ENCODE measurements around the gene MRPL51. TPM values are rescaled to one million over a fixed set of nuclear protein-coding genes. Genes with fewer than 3 reads are reported as not detected.
"Not testable (repeated sequence)": the region's sequence is repeated elsewhere in the genome, so short reads cannot be mapped to it uniquely, and the experiment has no call there.

The MRPL51 gene
- total RNA-seq, 2 donors from 2014 or later: 262 to 317 TPM

DNA sequence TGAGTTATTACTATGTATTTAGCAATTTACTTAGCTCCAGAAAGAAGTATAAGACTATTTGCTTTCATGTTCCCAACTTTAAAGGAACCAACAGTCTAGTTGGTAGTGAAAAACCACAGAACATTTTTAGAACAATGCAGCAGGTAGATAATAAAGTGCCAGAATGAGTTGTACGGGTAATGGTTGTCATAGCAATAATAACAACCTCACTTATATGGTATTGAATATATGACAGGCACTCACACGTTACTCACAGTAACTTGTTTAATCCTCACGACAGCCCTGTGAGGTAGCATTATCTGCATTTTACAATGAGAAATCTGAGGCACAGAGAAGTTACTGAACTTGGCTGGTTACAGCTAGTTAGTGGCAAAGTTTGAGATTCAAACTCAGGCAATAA is 30.6 kb upstream of the MRPL51 start:
- no peaks in the 10 kb centered on the region for H3K27me3 Mint-ChIP-seq
- peaks cover 100% of the 10 kb centered on the region for H3K36me3 Mint-ChIP-seq (ENCODE audit: low read depth)
- no peaks in the 10 kb centered on the region for H3K4me1 Mint-ChIP-seq
- H3K9me3 Mint-ChIP-seq: no peaks in the 10 kb centered on the region
- ATAC-seq (replicated peaks): no peak
- peak overlapping the region; percentile 51 for H3K27ac Mint-ChIP-seq
- no peak overlapping the region for H3K4me3 Mint-ChIP-seq

DNA sequence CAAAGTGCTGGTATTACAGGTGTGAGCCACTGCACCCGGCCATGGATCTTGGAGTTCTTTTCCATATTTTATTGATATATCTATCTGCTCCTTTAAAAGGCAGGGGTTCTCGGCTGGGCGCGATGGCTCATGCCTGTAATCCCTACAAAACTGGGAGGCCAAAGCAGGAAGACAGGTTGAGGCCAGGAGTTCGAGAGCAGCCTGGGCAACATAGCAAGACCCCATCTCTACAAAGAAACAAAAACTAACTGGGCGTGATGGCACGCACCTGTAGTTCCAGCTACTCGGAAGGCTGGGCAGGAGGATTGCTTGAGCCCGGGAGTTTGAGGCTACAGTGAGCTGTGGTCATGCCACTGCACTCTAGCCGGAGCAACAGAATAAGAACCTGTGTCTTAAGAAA is 29.1 kb upstream of the MRPL51 start:
- peaks cover 100% of the 10 kb centered on the region for H3K36me3 Mint-ChIP-seq (ENCODE audit: low read depth)
- H3K4me1 Mint-ChIP-seq: no peaks in the 10 kb centered on the region
- no peak overlapping the region for H3K27ac Mint-ChIP-seq
- H3K4me3 Mint-ChIP-seq: no peak overlapping the region
- H3K27me3 Mint-ChIP-seq: no peaks in the 10 kb centered on the region
- no peak for ATAC-seq (replicated peaks)
- no peaks in the 10 kb centered on the region for H3K9me3 Mint-ChIP-seq

GRCh38 chr12:6520186-6520585 is 27.1 kb upstream of the MRPL51 start:
- H3K4me3 Mint-ChIP-seq: no peak overlapping the region
- H3K27ac Mint-ChIP-seq: peak overlapping the region; percentile 67
- no peak for ATAC-seq (replicated peaks)
- no peaks in the 10 kb centered on the region for H3K9me3 Mint-ChIP-seq
- peaks cover 100% of the 10 kb centered on the region for H3K36me3 Mint-ChIP-seq (ENCODE audit: low read depth)
- no peaks in the 10 kb centered on the region for H3K4me1 Mint-ChIP-seq
- no peaks in the 10 kb centered on the region for H3K27me3 Mint-ChIP-seq

DNA sequence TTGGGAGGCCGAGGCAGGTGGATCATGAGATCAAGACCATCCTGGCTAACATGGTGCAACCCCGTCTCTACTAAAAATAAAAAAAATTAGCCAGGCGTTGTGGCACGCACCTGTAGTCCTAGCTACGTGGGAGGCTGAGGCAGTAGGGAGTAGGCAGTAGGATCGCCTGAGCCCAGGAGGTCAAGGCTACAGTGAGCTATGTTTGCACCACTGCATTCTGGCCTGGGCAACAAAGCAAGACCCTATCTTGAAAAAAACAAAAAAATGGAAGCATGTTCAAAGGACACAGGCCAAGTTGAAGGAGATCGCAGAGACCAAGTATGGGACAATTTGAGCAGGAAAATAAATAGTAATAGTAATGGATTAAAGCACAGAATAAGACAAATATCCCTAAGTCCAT is 15.0 kb upstream of the MRPL51 start:
- Mint-ChIP-seq H3K27me3 (no peaks in the 10 kb centered on the region), H3K36me3 (ENCODE audit: low read depth) (peaks cover 76% of the 10 kb centered on the region), H3K4me3 (no peak overlapping the region), H3K9me3 (no peaks in the 10 kb centered on the region), H3K4me1 (no peaks in the 10 kb centered on the region), H3K27ac (no peak overlapping the region)
- ATAC-seq (replicated peaks): no peak

- H3K27me3 Mint-ChIP-seq: no peaks in the 10 kb centered on the region
- no peaks in the 10 kb centered on the region for H3K9me3 Mint-ChIP-seq
- H3K4me1 Mint-ChIP-seq: no peaks in the 10 kb centered on the region
- H3K4me3 Mint-ChIP-seq: no peak overlapping the region
- peaks cover 68% of the 10 kb centered on the region for H3K36me3 Mint-ChIP-seq (ENCODE audit: low read depth)
- ATAC-seq (replicated peaks): no peak
- H3K27ac Mint-ChIP-seq: no peak overlapping the region
These were observed 14.3 kb upstream of the MRPL51 start for GRCh38 chr12:6507102-6507998.

GRCh38 chr12:6500466-6500865 is 7.4 kb upstream of the MRPL51 start:
- Mint-ChIP-seq H3K27ac (no peak overlapping the region), H3K4me3 (no peak overlapping the region), H3K36me3 (ENCODE audit: low read depth) (peaks cover 44% of the 10 kb centered on the region), H3K27me3 (no peaks in the 10 kb centered on the region), H3K9me3 (no peaks in the 10 kb centered on the region), H3K4me1 (peaks cover 5% of the 10 kb centered on the region)
- no peak for ATAC-seq (replicated peaks)

GRCh38 chr12:6497291-6497690 is 4.2 kb upstream of the MRPL51 start:
- Mint-ChIP-seq H3K36me3 (ENCODE audit: low read depth) (peaks cover 58% of the 10 kb centered on the region), H3K4me1 (peaks cover 12% of the 10 kb centered on the region)
- H3K4me3 Mint-ChIP-seq; H3K27me3 Mint-ChIP-seq; H3K9me3 Mint-ChIP-seq; H3K27ac Mint-ChIP-seq; ATAC-seq (replicated peaks): not testable (repeated sequence)

DNA sequence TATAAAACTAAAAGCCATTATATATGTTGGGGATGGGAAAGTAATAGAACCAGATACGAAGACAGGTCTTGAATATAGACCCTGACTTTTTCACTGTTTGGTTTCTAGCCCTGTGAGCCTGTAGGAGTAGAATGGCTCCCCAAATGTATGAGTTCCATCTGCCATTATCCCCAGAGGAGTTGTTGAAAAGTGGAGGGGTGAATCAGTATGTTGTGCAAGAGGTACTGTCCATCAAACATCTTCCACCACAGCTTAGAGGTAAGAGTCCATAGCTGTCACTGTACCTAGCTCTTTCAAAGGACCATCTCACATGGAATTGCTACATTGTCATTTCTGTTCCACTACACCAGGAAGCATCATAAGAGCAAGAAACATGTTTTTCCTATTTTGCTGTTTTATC is 1.9 kb upstream of the MRPL51 start:
- ATAC-seq (replicated peaks): no peak
- no peaks in the 10 kb centered on the region for H3K27me3 Mint-ChIP-seq
- H3K36me3 Mint-ChIP-seq (ENCODE audit: low read depth): peaks cover 79% of the 10 kb centered on the region
- H3K4me3 Mint-ChIP-seq: peak overlapping the region; percentile 83
- H3K27ac Mint-ChIP-seq: peak overlapping the region; percentile 96
- peaks cover 12% of the 10 kb centered on the region for H3K4me1 Mint-ChIP-seq
- H3K9me3 Mint-ChIP-seq: no peaks in the 10 kb centered on the region

DNA sequence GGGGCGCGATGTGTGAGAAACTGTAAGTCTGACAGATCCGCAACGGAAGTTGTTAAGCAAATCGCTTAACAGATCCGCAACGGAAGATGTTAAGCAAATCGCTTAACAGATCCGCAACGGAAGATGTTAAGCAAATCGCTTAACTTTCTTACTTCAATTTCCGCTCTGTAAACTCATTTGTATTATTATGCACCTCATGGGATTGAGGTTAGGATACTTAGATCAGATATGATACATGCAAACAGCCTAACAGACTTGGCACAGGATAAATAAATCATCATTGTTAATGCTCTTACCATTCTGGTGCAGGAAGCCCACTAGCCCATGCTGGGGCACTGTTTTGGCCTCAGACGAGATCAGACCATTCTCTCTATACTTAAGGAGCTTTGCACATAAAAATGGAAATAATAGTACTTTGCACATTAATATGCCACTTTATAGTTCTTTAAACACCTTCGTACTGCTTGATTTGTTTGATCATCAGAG is 1.2 kb upstream of the MRPL51 start:
- peak; percentile 48 for ATAC-seq (replicated peaks)
- H3K4me3 Mint-ChIP-seq: peak overlapping the region; percentile 83
- H3K36me3 Mint-ChIP-seq (ENCODE audit: low read depth): peaks cover 79% of the 10 kb centered on the region
- no peaks in the 10 kb centered on the region for H3K9me3 Mint-ChIP-seq
- H3K4me1 Mint-ChIP-seq: peaks cover 12% of the 10 kb centered on the region
- no peaks in the 10 kb centered on the region for H3K27me3 Mint-ChIP-seq
- peak overlapping the region; percentile 96 for H3K27ac Mint-ChIP-seq

DNA sequence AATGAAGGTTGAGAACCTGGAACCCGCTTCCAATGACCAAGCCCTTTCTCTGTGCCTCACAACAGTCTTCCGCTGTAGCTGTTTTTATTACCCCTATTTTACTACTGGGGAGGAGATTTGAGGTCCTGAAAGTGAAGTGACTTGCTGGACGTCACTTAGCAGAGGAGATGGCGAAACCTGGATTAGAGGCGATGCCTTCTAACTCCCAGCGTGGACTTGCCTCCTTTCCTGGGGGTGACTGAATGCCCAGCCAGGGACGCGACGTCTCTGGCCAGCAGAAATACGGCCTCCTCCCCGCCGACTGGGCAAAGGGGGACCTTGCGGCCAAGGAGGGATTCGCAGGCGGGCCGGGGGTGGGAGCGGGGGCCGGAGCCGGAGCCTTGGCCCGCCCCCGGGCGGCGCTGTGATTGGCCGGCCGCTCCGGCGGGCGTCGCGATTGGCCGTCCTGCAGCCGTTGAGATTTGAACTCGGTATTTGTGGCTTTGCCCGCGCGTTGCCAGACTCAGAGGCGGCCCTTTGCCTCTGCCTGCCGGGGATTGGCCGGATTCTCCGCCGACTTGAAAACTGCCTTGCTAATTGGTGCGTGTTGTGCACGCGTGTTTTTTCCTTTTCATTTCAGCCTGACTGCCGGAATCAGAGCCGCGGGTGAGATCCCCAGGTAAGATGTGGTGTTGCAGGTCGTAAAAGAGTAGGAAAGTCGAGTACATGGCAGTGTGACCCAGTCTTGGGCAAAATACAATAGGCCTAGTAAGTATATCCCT is 615 bp upstream of the MRPL51 start, which contains the start of gene NCAPD2:
NCAPD2 (plus strand) TSS at position 606 of the 761 bp plus-strand sequence. CDS start 997 bp downstream, outside the sequence.
- H3K9me3 Mint-ChIP-seq: no peaks in the 10 kb centered on the region
- no peaks in the 10 kb centered on the region for H3K27me3 Mint-ChIP-seq

DNA sequence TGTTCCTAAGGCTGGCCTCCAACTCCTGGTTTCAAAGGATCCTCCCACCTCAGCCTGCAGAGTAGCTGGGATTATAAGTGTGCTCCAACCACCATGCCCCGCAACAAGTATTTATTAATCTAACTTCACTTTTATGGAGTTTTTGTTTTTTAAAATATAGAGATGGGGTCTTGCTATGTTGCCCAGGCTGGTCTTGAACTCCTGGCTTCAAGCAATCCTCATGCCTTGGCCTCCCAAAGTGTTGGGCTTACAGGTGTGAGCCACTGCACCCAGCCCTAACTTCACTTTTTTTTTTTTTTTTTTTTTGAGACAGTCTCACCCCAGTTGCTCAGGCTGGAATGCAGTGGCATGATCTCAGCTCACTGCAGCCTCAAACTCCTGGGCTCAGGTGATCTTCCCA is 2.4 kb downstream of the MRPL51 start:
- H3K4me3 Mint-ChIP-seq; ATAC-seq (replicated peaks); H3K4me1 Mint-ChIP-seq; H3K27ac Mint-ChIP-seq; H3K27me3 Mint-ChIP-seq; H3K9me3 Mint-ChIP-seq: not testable (repeated sequence)
- peaks cover 47% of the 10 kb centered on the region for H3K36me3 Mint-ChIP-seq (ENCODE audit: low read depth)

More for the DNA sequence above, 615 bp upstream of the MRPL51 start, which contains the start of gene NCAPD2:
- Mint-ChIP-seq H3K4me1 (peaks cover 12% of the 10 kb centered on the region), H3K4me3 (peak within 1 kb of the TSS; percentile 83), H3K36me3 (ENCODE audit: low read depth) (peaks cover 77% of the 10 kb centered on the region), H3K27ac (peak within 1 kb of the TSS; percentile 96)
- ATAC-seq (replicated peaks): peak; percentile 90

GRCh38 chr12:6489449-6489848 is 3.6 kb downstream of the MRPL51 start:
- H3K36me3 Mint-ChIP-seq (ENCODE audit: low read depth): peaks cover 35% of the 10 kb centered on the region
- H3K27ac Mint-ChIP-seq: no peak overlapping the region
- H3K4me1 Mint-ChIP-seq: no peaks in the 10 kb centered on the region
- no peak for ATAC-seq (replicated peaks)
- no peaks in the 10 kb centered on the region for H3K27me3 Mint-ChIP-seq
- no peak overlapping the region for H3K4me3 Mint-ChIP-seq
- H3K9me3 Mint-ChIP-seq: no peaks in the 10 kb centered on the region

- Mint-ChIP-seq H3K27ac (no peak overlapping the region), H3K4me1 (no peaks in the 10 kb centered on the region), H3K4me3 (no peak overlapping the region), H3K27me3 (no peaks in the 10 kb centered on the region), H3K36me3 (ENCODE audit: low read depth) (peaks cover 30% of the 10 kb centered on the region), H3K9me3 (no peaks in the 10 kb centered on the region)
- ATAC-seq (replicated peaks): no peak
These were observed 4.8 kb downstream of the MRPL51 start for GRCh38 chr12:6488240-6488639.

- Mint-ChIP-seq H3K9me3 (no peaks in the 10 kb centered on the region), H3K27ac (no peak overlapping the region), H3K4me3 (no peak overlapping the region), H3K4me1 (no peaks in the 10 kb centered on the region), H3K27me3 (no peaks in the 10 kb centered on the region), H3K36me3 (ENCODE audit: low read depth) (no peaks in the 10 kb centered on the region)
- ATAC-seq (replicated peaks): no peak
These were observed 14.6 kb downstream of the MRPL51 start for GRCh38 chr12:6478416-6478815.

Data from activated T-helper 17 cell treated with anti-CD3 and anti-CD28 coated beads, Interleukin-2, amount 50 U/mL, for 72 hours (primary cell).